ENCODE results near the gene MACROH2A1. TPM values are rescaled to one million over a fixed set of nuclear protein-coding genes. Genes with fewer than 3 reads are reported as not detected.

Gene MACROH2A1
- total RNA-seq, 1 donor from 2014 or later, result 102 TPM

DNA sequence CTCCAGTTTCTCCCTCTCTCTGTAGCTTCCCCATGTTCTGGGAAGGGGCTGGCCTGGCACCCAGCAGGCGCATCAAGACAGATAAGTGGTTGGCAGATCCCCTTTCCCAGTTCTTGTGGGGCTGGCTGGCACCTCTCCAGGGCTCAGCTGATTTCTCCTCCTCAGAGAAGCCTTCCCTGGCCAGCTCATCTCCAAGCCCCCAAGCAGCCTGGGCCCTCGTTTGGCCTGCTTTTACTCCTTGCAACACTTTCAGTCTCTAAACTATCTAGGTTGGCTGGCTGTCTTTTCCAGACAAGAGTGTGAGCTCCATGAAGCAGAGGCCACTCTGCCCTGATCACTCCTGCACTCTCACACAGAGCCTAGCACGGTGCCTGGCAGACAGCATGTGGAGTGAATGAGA, 13.5 kb downstream of the MACROH2A1 start:
- DNase-seq, result no peak
- ATAC-seq (ENCODE audit: poor library complexity), result no peak
- intact Hi-C loops (cut with DNase I), result no loop called here

DNA sequence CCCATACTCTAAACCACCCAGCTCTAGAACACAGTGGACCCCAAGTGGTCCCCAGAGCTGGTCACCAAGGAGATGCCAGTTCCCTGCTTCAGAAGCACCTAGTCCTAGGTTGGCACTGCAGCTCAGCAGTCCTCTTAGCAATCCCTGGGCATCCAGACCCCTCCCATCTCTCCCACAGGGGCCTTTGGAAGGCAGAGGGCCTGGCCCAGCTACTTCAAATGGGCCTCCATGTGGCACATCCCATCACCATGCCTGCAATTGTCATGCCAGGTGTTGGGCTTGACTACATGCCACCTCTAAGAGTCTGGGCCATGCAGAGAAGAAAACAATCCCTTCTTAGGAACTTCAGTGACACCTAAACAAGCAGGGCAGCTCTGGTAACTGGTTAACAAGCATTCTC, 14.1 kb downstream of the MACROH2A1 start:
- DNase-seq (no peak), ATAC-seq (ENCODE audit: poor library complexity) (no peak)
- intact Hi-C loops (cut with DNase I), result no loop called here

DNA sequence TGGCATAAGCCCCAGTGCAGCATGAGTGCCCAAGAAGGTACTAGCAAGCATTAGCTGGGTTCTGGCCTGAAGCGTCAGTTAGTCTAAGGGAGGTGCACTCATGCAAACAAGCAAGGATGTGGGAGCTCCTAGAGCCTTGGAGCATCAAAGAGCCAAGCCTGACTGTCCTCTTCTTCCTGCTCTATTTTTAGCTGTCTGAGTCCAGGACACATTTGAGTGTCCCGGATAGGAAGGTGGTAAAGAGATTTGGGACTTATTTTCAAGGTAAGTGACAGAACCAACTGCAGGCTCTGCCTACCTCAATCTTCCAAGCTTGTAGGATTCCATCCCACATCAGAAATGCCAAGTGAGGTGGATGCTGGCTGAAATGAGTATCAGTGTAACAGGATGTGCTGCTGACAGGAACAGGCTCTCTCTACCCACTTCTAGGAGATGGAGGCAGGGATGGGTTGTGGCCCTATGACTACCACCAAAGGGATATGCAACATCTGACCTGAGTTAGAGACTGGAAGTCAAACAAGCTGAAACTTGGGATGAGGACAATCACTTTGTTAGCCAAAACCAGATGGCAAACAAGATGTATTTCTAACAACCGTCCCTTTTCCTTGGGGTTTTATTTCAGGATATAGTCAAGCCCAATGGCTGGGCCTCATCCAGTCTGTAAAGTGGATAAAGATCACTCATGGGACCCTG, 15.1 kb downstream of the MACROH2A1 start:
- DNase-seq, result no peak
- intact Hi-C loops (cut with DNase I), result no loop called here
- ATAC-seq (ENCODE audit: poor library complexity), result peak; percentile 28

DNA sequence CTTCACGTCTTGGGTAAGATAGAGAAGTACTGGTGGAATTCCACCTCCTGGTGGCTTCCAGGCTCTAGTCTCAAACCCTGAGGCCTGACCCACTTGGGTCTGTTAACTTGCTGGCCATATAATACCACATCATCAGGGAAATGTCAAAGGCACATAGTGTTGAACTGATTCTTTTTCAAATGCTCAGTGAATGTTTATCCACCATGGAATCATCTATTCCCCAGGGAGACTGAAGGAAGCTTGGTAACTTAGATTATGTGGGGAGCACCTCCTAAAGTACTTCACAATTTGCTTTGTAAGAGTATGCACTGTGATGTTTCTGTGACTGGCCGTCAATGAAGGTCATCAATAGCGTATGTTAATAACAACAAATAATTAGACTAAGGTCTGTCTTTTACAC, 16.1 kb downstream of the MACROH2A1 start:
- intact Hi-C loops (cut with DNase I), result no loop called here
- ATAC-seq (ENCODE audit: poor library complexity) (no peak), DNase-seq (no peak)

DNA sequence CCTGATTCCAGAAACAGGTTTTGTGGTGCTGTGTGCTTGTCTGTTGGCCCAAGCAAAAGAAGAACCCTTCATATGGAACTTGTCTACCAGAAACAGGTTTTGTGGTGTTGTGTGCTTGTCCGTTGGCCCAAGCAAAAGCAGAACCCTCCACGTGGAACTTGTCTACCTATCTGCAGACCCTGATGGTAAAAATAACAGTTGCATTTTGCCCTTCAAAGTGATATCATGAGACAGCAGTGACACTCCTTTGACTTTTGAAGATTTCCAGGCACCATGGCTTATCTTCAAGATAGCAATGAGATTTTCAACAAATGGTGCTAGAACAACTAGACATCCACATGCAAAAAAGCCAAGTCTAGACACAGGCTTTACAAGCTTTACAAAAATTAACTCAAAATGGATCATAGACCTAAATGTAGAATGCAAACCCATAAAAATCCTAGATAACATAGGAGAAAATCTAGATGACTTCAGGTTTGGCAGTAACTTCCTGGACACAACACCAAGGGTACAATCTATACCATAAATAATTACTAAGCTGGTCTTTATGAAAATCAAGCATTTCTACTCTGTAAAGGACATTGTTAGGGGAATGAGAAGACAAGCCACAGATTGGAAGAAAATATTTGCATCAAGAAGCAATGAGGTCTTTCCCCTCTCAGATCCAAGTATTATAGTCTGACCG, 16.8 kb downstream of the MACROH2A1 start:
- no peak for DNase-seq
- intact Hi-C loops (cut with DNase I), result no loop called here
- no peak for ATAC-seq (ENCODE audit: poor library complexity)

DNA sequence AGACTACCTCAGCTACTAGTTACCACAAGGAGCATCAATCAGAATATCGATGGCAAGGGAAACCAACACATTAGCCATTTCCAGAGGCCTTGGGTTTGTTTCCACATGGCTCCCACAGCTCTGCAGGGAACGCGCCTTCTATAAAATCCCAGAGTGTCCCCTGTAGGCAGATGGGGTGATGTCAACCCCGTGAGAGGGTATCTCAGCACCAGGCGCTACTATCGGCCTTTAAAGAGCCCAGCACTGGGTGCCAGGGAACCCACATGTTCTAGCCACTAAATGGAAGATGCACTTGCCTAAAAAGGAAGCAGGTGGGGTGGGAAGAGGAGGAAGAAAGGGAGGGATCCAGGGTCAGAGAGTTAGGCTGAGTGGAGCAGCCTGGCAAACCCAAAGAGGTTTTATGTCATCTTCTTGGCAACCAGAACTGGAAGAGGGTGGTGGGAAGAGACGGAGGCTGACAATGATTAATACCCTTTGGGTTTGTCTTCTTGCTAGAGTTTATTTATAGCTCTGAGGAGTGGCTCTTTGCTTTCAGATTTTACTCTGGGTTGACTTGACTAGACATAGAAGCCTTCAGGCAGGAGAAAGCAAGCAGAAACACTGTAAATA, 19.9 kb downstream of the MACROH2A1 start:
- intact Hi-C loops (cut with DNase I), result no loop called here
- DNase-seq, result no peak
- no peak for ATAC-seq (ENCODE audit: poor library complexity)

DNA sequence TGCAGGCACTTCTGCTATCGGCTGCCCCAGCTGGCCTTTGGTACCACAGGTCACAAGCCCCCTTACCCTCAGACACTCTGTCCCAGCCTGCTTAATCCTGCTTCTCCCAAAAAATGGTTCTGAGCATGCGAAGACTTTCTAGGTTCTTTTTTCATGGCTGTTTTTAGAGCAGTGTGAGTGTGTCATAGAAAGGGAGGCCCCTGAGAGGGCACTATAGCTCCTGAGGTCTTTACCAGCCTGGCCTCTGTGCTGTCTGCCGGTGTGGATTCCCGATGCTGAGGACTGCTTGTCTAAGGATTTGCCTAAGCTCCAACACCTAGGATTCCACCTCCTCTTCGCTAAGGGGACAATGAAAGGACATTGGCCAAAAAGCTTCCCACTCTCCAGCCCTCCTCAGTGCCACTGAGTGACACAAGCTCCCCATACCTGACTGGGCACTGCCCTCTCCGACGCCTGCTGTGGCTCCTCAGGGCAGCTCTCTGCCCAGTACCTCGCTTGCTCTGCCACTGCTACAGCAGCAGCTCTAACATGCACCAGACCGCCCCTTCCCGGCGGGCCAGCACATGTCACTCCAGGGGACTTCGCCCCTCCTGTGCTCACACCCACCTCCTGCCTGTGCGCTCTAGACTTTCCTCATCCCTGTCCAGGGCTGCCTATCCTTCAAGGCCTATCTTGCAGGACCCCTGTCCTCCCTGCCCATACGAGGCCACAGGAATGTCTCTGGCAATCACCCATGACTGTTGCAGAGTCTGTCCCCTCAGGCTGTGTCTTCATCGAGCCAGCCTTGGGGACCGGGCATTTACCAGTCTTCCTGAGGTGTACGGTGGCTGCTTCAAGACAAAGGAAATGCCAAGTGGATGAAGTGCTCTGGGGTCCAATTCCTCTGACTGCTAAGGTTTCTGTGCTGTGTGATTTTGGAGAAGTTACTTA, 21.0 kb downstream of the MACROH2A1 start:
- DNase-seq, result no peak
- intact Hi-C loops (cut with DNase I), result no loop called here
- ATAC-seq (ENCODE audit: poor library complexity), result no peak

DNA sequence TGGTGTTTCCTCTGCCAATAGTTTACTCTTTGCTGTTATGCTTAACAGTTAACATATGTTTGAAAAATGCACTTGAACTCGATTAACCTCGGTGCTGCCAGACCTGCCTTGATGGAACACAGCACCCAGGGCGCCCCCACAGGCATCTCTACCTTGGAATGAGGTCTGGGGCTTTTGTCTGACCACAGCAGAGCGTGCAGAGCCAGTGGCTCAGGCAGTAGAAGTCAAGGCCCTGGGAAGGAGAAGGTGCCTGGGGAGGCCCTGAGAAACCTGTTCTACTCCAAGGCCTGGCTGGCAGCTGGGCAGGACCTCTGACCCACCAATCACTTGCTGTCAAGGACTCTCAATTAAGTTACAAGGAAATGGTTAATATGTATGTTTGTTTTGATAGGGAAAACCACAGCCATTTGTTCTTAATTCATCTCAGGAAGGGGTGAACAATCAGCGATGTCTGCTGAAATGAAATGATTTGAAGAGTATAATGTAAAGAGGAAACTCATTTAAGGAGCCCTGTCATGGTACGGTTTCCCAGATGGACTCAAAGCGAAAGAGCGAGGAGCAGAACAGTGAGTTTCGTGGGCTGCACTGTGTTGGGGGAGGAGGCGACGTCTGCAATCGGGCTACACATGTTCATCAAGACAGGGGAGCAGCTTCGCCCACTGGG, 21.9 kb downstream of the MACROH2A1 start:
- intact Hi-C loops (cut with DNase I), result no loop called here
- ATAC-seq (ENCODE audit: poor library complexity), result no peak

DNA sequence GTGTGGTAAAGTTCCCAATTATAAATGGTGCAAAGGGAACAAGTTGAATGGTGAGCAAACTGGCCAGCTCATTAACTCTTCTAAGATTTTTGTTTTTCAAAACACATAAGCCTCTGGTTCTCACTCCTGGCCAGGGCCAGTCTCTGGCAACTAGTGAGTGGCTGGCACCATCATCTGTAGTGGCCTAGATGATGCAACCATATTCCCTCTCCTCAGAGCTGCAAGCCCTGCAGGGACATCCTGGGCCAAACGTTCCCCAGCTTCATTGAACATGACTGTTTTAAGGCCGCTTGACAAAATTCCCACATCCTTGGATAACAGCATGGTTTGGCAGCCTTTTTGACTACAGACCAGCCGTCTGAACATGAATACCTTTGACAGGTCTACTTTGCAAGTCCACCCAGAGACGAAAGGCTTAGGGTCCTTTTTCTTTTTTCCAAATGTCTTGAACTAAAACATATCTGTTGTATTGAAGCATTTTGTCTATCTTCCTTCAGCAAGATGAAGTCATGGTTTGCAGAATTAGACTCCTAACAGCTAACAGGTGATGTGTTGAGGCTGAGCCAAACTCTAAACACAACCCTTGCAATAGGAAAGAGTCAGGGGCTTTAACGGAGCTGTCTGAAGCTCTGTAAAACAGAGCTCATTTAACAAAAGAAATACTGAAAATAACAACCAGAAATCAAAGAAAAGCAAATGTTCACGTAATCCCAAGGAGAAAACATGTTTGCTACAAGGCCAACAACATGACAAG, 23.8 kb downstream of the MACROH2A1 start:
- ATAC-seq (ENCODE audit: poor library complexity) (peak; percentile 63), DNase-seq (no peak)
- intact Hi-C loops (cut with DNase I), result no loop called here

More for the DNA sequence above, 21.9 kb downstream of the MACROH2A1 start:
- no peak for DNase-seq

DNA sequence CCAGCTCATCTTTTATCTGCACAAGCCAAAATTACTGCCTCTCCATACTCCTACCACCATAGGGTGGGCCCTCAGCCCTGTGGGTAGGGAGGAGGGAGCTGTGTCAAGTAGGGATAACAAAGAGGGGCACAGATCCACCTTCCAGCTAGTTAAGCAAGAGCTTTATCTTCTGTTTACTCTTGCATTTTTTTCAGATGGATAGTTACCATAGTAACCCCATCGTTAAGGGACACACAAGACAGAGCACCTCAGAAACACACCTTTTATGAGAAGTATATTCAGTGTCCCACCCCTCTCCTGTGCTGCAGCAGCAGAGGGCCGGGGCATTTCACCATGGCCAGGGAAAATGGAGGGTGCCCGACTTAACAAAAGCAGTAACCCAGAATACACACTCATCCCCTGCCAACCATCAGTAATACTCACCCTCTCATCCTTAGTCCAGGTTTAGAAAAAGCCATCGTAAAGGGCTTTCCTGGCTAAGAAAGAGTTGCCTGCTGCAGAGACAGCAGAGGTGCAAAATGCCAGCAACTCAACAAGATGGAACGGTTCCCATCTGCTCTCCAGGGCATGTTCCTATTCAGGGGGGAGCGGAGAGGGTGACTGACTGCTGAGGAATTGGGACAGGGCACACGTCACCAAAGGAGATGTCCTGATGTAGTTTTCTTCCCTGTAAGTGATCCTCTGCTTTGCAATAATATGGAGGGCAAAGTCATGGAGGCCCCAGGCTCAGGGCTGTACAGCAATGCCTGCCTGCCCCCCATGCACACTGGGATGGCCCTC, 25.1 kb downstream of the MACROH2A1 start:
- no peak for DNase-seq
- intact Hi-C loops (cut with DNase I), result no loop called here
- peak; percentile 86 for ATAC-seq (ENCODE audit: poor library complexity)

DNA sequence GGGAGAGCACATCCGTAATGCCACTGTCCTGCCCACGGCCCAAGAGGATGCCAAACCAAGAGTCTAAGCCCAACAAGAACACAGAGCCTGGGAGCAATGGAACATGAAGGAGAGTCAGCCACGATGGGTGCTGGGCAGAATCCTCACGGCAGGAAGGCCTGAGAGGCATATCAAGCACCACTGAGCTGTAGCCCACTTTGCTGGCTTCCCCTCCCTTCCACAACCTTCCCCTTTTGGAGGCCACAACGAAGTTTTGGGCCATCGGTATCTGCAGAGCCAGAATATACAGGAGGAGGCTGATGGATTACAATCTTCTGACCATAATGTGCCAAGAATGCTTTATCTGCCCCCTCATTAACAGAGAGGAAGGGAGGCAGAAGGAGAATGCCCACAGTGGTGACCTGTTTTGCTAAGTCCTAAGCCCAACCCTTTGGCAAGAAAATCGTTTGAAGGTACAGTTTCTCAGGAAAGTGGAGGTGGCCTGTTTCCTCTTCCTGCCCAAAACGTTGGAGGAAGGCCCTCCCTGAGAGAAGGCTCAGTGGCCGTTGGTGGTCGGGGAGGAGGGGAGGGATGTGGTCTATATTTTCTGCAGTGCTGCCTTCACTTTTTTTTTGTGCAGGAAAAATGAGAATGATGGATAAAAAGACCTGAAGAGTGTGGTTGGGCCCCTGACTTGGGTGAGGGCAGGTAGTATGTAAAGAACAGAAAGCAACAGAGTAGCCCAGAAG, 26.2 kb downstream of the MACROH2A1 start:
- no peak for DNase-seq
- no peak for ATAC-seq (ENCODE audit: poor library complexity)
- intact Hi-C loops (cut with DNase I), result no loop called here

DNA sequence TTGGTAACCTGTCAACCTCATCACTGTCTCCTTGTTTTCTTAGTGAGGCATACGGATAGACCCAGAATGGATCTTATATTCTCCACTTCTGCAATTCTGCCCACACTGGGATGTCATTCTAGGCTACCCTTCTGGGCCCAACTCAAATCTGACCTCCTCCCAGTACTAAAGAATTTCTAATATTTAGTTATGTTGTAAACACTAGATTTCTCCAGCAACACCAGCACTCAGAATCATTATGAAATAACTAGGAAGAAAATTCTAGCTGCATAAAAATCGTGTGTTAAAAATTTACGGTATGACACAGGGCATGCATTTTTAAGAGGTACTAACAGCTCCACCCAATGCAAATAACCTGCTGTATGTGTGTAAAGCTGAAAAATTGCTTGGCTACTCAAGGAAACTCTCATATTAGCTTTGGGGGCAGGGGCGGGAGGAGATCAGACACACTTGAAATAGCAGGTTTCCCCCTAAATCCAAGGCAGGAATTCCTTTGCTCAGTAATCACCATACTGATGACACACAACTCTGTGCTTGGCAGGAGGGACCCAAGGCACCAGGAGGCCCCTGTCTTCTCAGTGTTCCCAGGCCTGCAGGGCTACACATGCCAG, 27.3 kb downstream of the MACROH2A1 start:
- intact Hi-C loops (cut with DNase I), result no loop called here
- ATAC-seq (ENCODE audit: poor library complexity), result no peak

DNA sequence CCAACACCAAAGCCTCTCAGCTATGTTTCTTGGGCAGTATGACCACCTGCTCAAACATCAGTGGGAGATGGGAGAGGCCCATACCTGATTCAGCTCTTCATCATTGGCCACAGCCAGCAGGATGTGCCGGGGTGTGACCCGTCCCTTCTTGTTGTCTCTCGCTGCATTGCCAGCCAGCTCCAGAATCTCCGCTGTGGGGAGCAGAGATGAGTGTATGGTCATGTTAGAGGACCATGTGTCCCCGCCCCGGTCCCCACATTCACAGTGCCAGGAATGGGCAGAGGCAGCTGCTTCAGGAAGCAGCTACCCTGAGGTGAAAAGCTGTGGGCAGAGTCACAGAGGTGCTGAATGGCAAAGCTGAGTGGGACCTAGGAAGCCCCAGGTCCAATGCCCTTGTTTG, 29.1 kb downstream of the MACROH2A1 start:
- ATAC-seq (ENCODE audit: poor library complexity) (no peak), DNase-seq (no peak)
- intact Hi-C loops (cut with DNase I), result no loop called here

More for the DNA sequence above, 27.3 kb downstream of the MACROH2A1 start:
- no peak for DNase-seq

DNA sequence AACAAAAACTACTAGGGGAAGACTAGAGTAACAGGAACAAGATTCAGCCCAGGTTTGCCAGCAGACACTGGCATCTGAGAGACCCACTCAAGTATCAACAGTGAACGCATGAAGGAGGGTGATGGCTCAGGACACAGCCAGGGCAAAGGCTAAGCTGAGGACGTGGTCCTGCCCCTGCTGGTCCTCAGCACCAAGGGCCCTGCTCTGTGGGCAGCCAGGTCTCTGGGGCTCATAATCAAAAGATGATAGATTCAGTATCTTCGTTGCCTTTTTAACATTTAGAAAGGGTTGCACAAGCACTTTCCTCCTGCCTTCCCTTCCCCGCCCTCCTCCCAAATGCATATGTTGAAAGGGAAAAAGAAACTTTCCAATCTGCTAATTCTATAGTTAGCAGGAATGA, 31.5 kb downstream of the MACROH2A1 start:
- intact Hi-C loops (cut with DNase I), result no loop called here
- ATAC-seq (ENCODE audit: poor library complexity), result no peak
- no peak for DNase-seq

DNA sequence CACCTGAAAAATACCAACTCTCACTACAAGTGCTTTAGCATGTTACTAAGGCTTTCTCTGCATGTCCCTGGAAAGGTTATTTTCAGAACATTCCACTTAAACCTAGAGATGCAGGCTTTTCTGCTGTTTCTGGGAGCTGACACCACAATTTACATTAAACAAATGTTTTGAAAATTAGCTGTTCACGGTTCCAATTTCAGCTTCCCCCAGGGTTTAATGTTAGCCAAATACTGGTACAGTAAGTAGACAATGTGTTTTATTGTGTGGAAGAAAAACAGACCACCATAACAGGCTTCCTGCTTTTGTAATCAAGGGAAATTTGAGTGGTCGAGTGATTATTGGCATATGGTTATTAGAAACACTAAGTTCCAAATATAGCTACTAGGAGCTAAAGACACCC, 32.0 kb downstream of the MACROH2A1 start:
- ATAC-seq (ENCODE audit: poor library complexity) (no peak), DNase-seq (no peak)
- intact Hi-C loops (cut with DNase I), result no loop called here

DNA sequence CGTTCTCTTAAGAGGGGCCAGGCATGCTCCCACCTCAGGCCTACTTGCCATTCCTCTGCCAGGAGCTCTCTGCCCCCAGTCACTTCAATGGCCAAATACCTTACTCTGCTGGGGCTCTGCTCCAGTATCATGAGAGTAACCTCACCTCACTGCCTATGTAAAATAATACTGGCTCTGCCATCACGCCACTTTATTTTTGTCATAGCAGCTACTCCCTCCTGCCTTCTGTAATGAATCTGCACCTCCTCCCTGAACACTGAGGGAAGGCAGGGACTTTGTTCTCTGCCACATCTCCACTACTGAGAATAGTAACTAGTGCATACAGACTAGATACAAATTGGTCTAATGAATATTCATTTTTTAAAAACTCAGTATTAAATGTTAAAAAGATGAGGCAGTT, 33.8 kb downstream of the MACROH2A1 start:
- intact Hi-C loops (cut with DNase I), result no loop called here
- ATAC-seq (ENCODE audit: poor library complexity) (peak; percentile 31), DNase-seq (no peak)
